Skin epidermis (tissue), 12 donors: ENCODE measurements around the gene AGAP5.
"Not testable (repeated sequence)": the region's sequence is repeated elsewhere in the genome, so short reads cannot be mapped to it uniquely, and the experiment has no call there.

ENCODE experiments used
- H3K27ac ChIP-seq, 21 experiments: fragments of 200-600 bp; sonication (generic) in 11 of 21; one replicate each; pipeline ENCODE4 v1.5.0; 2020; ENCODE audit warnings: mild to moderate bottlenecking in 3 of 21, inconsistent platforms in 2 of 21, moderate library complexity in 2 of 21
- H3K4me3 ChIP-seq, 7 experiments: fragments of 200-600 bp; sonication (generic) in 2 of 7; one replicate each; pipeline ENCODE4 v1.5.0; 2020; ENCODE audit warnings: inconsistent platforms in 2 of 7, mild to moderate bottlenecking in 2 of 7, moderate library complexity in 1 of 7

AGAP5 gene

DNA sequence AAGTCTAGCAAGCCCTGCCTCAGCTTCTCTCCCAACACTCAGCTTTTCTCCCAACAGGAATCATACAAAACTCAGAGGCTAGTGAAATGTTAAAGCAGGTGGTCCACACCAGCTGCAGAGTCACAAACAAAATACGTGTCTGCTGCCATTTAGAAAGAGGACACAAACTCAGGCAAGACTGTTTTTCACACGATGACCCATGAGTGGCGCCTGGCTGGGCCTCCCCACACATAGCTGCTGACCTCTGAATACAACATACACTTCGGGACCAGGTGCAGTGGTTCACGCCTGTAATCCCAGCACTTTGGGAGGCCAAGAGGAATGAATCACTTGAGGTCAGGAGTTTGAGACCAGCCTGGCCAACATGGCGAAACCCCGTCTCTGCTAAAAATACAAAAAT, 35.2 kb downstream of the AGAP5 start:
- not testable (repeated sequence) for H3K4me3 ChIP-seq, H3K27ac ChIP-seq

GRCh38 chr10:73655990-73656298, 42.0 kb downstream of the AGAP5 start, which contains the start of gene SYNPO2L:
Gene SYNPO2L, minus strand, starts transcription at chr10:73656029. Its CDS starts 107 bp downstream, at chr10:73655922.
- Histone ChIP-seq H3K27ac (no peak within 1 kb of the TSS), H3K4me3 (no peak within 1 kb of the TSS)

- no peak overlapping the region for H3K4me3 ChIP-seq
- H3K27ac ChIP-seq, result no peak overlapping the region
These were observed 42.5 kb downstream of the AGAP5 start for GRCh38 chr10:73655257-73655989.

DNA sequence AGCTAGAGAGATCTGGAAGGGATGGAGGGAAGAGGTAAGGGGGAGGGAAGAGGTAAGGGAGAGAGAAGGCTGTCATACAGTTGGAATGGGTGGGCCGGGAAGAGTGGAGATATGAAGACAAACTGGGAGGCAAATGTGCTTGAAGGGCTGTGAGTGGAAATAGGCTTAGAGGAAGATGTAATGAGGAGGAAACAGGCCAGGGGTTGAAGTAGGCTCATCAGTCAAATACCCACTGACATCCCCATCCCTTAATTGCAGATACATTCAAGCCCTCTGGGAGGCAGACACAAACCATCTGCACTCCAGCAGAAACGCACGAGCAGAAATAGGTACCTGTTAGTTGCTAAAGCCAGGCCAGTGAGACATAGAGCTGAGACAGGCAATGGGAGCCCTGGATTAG, 44.2 kb downstream of the AGAP5 start:
- Histone ChIP-seq H3K4me3 (no peak overlapping the region), H3K27ac (no peak overlapping the region)

- H3K27ac ChIP-seq, result no peak overlapping the region
These were observed 44.7 kb downstream of the AGAP5 start for GRCh38 chr10:73653195-73653594.

DNA sequence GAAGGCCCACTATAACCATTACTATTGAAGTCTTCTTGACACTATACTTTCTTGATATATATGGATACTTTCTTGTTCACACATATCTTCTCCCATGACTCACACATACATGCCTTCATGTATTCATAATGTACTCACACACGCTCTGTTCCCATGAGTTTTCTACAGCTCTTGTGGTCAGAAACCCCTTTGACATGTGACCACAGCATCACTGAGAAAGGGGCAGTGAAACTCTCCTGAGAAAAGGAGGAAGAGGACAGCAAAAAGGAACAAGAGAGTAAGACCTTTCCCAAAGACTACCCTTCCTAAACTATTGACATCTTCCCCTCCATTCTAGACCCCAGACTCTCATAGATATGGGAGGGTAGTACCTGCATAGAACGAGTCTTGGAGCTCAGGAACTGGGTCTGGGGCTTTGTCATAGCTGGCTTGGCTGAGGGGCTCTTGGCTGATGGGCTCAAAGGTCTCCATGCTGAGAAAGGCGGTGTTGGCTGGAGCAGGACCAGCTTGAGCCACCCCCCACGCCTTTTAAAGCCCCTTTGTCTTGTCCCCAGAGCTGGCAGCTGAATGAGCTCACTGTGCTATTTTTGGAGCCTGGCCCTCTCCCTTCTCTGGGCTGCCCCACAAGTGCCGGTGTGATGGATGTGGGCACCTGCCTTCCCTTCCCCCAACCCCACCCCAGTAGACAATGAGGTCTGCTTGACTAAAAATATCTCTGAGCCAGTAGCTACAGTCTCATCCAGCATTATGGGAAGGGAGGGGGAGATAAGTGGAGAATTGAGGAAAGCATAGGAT, 47.2 kb downstream of the AGAP5 start:
- Histone ChIP-seq H3K4me3 (no peak overlapping the region), H3K27ac (no peak overlapping the region)

More at GRCh38 chr10:73653195-73653594, 44.7 kb downstream of the AGAP5 start:
- no peak overlapping the region for H3K4me3 ChIP-seq

GRCh38 chr10:73649876-73650536, 47.9 kb downstream of the AGAP5 start:
- Histone ChIP-seq H3K4me3 (no peak overlapping the region), H3K27ac (no peak overlapping the region)

- no peak overlapping the region for H3K4me3 ChIP-seq
- H3K27ac ChIP-seq, result no peak overlapping the region
These were observed 48.7 kb downstream of the AGAP5 start for GRCh38 chr10:73648975-73649829.

- peak overlapping the region in 20 of 21 experiments; percentile 18 to 86 (median 69) for H3K27ac ChIP-seq
- peak overlapping the region; percentile 50 to 75 (median 62) for H3K4me3 ChIP-seq
These were observed 49.8 kb downstream of the AGAP5 start for GRCh38 chr10:73647875-73648651.

- H3K27ac ChIP-seq, result peak overlapping the region in 20 of 21 experiments; percentile 18 to 86 (median 69)
These were observed 50.6 kb downstream of the AGAP5 start for GRCh38 chr10:73647211-73647874.

DNA sequence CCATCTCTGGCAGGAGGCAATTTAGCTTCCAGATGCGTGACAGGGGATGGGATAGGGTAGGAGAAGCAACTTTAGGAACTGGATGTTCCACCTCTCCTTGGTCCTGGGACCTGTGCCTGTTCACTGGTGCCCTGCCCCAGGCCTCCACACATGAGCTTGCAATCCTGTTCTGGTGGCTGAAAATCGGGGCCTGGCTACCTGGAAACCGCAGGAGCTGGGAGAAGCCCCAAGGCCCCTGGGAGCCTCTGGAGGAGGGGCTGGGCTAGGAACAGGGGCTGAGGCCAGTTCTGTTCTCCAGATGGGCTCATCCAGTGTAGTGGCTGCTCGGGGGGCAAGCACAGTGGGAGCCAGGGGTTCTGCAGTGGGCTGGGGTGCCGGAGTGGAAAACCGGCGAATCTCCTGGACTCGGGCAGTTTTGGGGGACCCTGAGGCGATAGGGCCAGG, 51.3 kb downstream of the AGAP5 start:
- Histone ChIP-seq H3K4me3 (peak overlapping the region in 1 of 7 experiments; percentile 58), H3K27ac (no peak overlapping the region)

More at GRCh38 chr10:73647211-73647874, 50.6 kb downstream of the AGAP5 start:
- peak overlapping the region; percentile 50 to 75 (median 62) for H3K4me3 ChIP-seq

DNA sequence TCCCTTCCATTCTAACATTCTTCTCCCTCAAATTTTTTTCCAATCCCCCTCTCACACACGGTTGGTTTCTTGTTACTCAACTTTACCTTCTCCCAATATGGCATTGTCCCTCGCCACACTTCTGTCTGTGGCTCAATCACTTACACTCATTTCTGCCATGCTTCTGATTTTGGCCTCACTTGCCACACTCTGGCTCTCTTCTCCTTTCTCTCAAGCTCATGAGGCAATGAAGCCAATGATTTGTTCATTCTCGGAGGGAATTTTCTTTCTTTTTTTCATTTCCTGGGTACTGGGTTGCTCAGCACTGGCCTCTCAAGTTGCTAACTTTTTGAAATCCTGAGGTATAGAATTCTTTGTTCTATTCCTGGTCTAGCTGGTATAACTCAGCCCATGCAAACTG, 52.7 kb downstream of the AGAP5 start:
- Histone ChIP-seq H3K27ac (no peak overlapping the region), H3K4me3 (no peak overlapping the region)

- Histone ChIP-seq H3K4me3 (no peak overlapping the region), H3K27ac (no peak overlapping the region)
These were observed 53.1 kb downstream of the AGAP5 start for GRCh38 chr10:73644767-73645166.

DNA sequence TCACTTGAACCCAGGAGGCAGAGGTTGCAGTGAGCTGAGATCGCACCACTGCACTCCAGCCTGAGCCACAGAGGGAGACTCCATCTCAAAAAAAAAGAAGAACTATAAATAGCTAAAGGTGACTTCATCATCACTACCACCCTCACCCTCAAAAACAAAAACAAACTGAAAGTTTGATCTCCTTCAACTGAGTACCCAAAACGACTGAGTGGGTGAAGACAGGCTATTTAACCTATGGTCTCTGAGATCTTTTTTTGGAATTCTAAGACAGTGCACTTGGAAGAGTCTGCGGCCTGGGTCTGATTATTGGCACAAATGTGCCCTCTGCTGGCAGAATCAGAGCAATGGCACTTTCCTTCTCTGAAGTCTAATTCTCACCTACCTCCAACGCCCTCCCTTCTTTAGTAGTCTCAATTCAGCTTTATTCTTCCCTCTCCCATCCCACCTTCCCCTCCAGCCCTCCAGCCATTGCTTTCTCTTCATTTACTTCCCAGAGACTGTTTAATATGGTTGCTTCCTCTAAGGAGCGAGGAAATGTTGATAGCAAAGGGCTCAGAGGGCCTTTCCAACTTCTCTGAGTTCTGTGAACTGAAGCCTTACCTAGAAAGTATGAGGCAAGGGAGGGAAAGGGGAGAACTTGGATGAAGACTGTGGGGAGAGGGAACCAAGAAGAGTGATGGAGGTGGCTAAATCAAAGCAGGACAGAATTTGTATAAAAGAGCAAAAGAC, 53.7 kb downstream of the AGAP5 start:
- H3K4me3 ChIP-seq, result no peak overlapping the region
- no peak overlapping the region for H3K27ac ChIP-seq

- no peak overlapping the region for H3K27ac ChIP-seq
- no peak overlapping the region for H3K4me3 ChIP-seq
These were observed 54.5 kb downstream of the AGAP5 start for GRCh38 chr10:73643362-73643761.

- Histone ChIP-seq H3K27ac (no peak within 1 kb of the TSS), H3K4me3 (no peak within 1 kb of the TSS)
These were observed 56.4 kb downstream of the AGAP5 start, which contains the start of gene MYOZ1 for GRCh38 chr10:73641328-73642060. Gene MYOZ1, minus strand, starts transcription at chr10:73641474. Its CDS starts 1,457 bp downstream, at chr10:73640017.

- H3K27ac ChIP-seq, result no peak overlapping the region
These were observed 58.6 kb downstream of the AGAP5 start for GRCh38 chr10:73639286-73639685.

More at GRCh38 chr10:73639286-73639685, 58.6 kb downstream of the AGAP5 start:
- H3K4me3 ChIP-seq, result no peak overlapping the region
